HCT116 (cell line): ENCODE data around the gene HLA-F.

Experiments used
- ATF3 ChIP-seq: IDR thresholded peaks from 2 replicates; pipeline ENCODE4 v1.6.1; 2012
- CEBPB ChIP-seq: IDR thresholded peaks from 2 replicates; pipeline ENCODE4 v1.6.1; 2012; ENCODE audit warnings: low read depth
- CTCF ChIP-seq, 3 experiments: fragments of 200-600 bp in 1 of 3; sonication (generic) in 1 of 3; IDR thresholded peaks in 2 of 3; conservative IDR thresholded peaks in 1 of 3; 2 replicates each; pipeline ENCODE4 v1.5.1; 2012 to 2017; ENCODE audit warnings: low read depth in 2 of 3, low read length in 2 of 3, antibody characterized with exemption in 1 of 3, borderline replicate concordance in 1 of 3, control low read depth in 1 of 3, mild to moderate bottlenecking in 1 of 3, mixed read lengths in 1 of 3, mixed run types in 1 of 3, moderate library complexity in 1 of 3; ENCODE audit not compliant: insufficient read depth in 1 of 3
- EGR1 ChIP-seq: IDR thresholded peaks from 2 replicates; pipeline ENCODE4 v1.6.1; 2012; ENCODE audit warnings: low read depth
- EZH2 ChIP-seq: fragments of 200-600 bp; sonication (generic); IDR thresholded peaks from 2 replicates; pipeline ENCODE4 v1.6.1; 2017; ENCODE audit warnings: antibody characterized with exemption, mixed run types
- EZH2phosphoT487 ChIP-seq: fragments of 200-600 bp; IDR thresholded peaks from 2 replicates; pipeline ENCODE4 v1.6.1; 2018; ENCODE audit warnings: antibody characterized with exemption, borderline replicate concordance
- POLR2A ChIP-seq: IDR thresholded peaks from 2 replicates; pipeline ENCODE4 v1.7.0; 2011; ENCODE audit warnings: borderline replicate concordance; ENCODE audit not compliant: insufficient read depth, insufficient read length; ENCODE audit errors: extremely low read depth
- POLR2AphosphoS5 ChIP-seq: IDR thresholded peaks from 2 replicates; pipeline ENCODE4 v1.6.1; 2011; ENCODE audit warnings: mild to moderate bottlenecking, low read depth, low read length, moderate library complexity
- RAD21 ChIP-seq: IDR thresholded peaks from 2 replicates; pipeline ENCODE4 v1.6.1; 2012; ENCODE audit warnings: low read depth, mild to moderate bottlenecking
- REST ChIP-seq: IDR thresholded peaks from 2 replicates; pipeline ENCODE4 v1.6.1; 2012; ENCODE audit warnings: low read depth
- SP1 ChIP-seq: IDR thresholded peaks from 2 replicates; pipeline ENCODE4 v1.6.1; 2012; ENCODE audit warnings: low read depth
- SRF ChIP-seq: IDR thresholded peaks from 2 replicates; pipeline ENCODE4 v1.6.1; 2012; ENCODE audit warnings: low read depth
- TCF7L2 ChIP-seq: IDR thresholded peaks from 2 replicates; pipeline ENCODE4 v1.7.0; 2011; ENCODE audit warnings: borderline replicate concordance, inconsistent platforms; ENCODE audit not compliant: insufficient read depth, insufficient read length; ENCODE audit errors: extremely low read depth
- YY1 ChIP-seq: IDR thresholded peaks from 2 replicates; pipeline ENCODE4 v1.6.1; 2011; ENCODE audit warnings: low read length, low read depth, moderate library complexity, mild to moderate bottlenecking; ENCODE audit not compliant: insufficient replicate concordance; ENCODE audit errors: extremely low read depth

- TF ChIP-seq CTCF (IDR thresholded peaks at IDR 0.05 in 2 of 3, conservative IDR thresholded peaks at IDR 0.05 in 1 of 3; ENCODE audit: borderline replicate concordance in 1 of 3, insufficient read depth in 1 of 3, low read depth in 2 of 3, low read length in 2 of 3), result peak; percentile 80 to 85 (median 84)
- no peak for TF ChIP-seq EZH2
- TF ChIP-seq POLR2AphosphoS5, result no peak
- no peak for TF ChIP-seq TCF7L2
- TF ChIP-seq EZH2phosphoT487, result no peak
- TF ChIP-seq POLR2A, result no peak
- no peak for TF ChIP-seq REST
- no peak for TF ChIP-seq SRF
- peak; percentile 95 for TF ChIP-seq RAD21
- TF ChIP-seq YY1, result no peak
- no peak for TF ChIP-seq CEBPB
- TF ChIP-seq EGR1, result no peak
- TF ChIP-seq ATF3, result no peak
- no peak for TF ChIP-seq SP1
Observed at GRCh38 chr6:29737707-29738630, 14.7 kb downstream of the HLA-F start.
